Nephron progenitor cell (in vitro differentiated cells): ENCODE data around the gene PCDH1.
"Not testable (repeated sequence)": the region's sequence is repeated elsewhere in the genome, so short reads cannot be mapped to it uniquely, and the experiment has no call there.

Experiments
- DNase-seq: peaks from one replicate; pipeline ENCODE4 v3.0.0; 2021
- H3K27ac Mint-ChIP-seq: 2 replicates; pipeline ENCODE4 v1.8.0; 2021; ENCODE audit warnings: mild to moderate bottlenecking, moderate library complexity, mixed read lengths
- H3K27me3 Mint-ChIP-seq: 2 replicates; pipeline ENCODE4 v1.8.0; 2021; ENCODE audit warnings: mild to moderate bottlenecking, low read depth, mixed read lengths; ENCODE audit not compliant: poor library complexity
- H3K36me3 Mint-ChIP-seq: 2 replicates; pipeline ENCODE4 v1.8.0; 2021; ENCODE audit warnings: low read depth, mixed read lengths
- H3K4me1 Mint-ChIP-seq: 2 replicates; pipeline ENCODE4 v1.8.0; 2021; ENCODE audit warnings: mixed read lengths
- H3K4me3 Mint-ChIP-seq: 2 replicates; pipeline ENCODE4 v1.8.0; 2021; ENCODE audit warnings: mild to moderate bottlenecking, moderate library complexity, mixed read lengths
- H3K9me3 Mint-ChIP-seq: 2 replicates; pipeline ENCODE4 v1.8.0; 2021; ENCODE audit warnings: mild to moderate bottlenecking, moderate library complexity, mixed read lengths
- TF ChIP-seq, protein P1 (sequence below): fragments of 200-600 bp; sonication (generic); IDR thresholded peaks from 2 replicates; pipeline ENCODE4 v1.5.0; 2021; ENCODE audit warnings: antibody characterized with exemption

Gene PCDH1

GRCh38 chr5:141897425-141897824 is 19.2 kb upstream of the PCDH1 start:
- TF ChIP-seq, protein P1, sequence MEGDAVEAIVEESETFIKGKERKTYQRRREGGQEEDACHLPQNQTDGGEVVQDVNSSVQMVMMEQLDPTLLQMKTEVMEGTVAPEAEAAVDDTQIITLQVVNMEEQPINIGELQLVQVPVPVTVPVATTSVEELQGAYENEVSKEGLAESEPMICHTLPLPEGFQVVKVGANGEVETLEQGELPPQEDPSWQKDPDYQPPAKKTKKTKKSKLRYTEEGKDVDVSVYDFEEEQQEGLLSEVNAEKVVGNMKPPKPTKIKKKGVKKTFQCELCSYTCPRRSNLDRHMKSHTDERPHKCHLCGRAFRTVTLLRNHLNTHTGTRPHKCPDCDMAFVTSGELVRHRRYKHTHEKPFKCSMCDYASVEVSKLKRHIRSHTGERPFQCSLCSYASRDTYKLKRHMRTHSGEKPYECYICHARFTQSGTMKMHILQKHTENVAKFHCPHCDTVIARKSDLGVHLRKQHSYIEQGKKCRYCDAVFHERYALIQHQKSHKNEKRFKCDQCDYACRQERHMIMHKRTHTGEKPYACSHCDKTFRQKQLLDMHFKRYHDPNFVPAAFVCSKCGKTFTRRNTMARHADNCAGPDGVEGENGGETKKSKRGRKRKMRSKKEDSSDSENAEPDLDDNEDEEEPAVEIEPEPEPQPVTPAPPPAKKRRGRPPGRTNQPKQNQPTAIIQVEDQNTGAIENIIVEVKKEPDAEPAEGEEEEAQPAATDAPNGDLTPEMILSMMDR, result no peak
- H3K36me3 Mint-ChIP-seq, result no peaks in the 10 kb centered on the region
- H3K4me3 Mint-ChIP-seq, result no peak overlapping the region
- H3K9me3 Mint-ChIP-seq, result peaks cover 4% of the 10 kb centered on the region
- no peak for DNase-seq
- no peak overlapping the region for H3K27ac Mint-ChIP-seq
- H3K4me1 Mint-ChIP-seq, result peaks cover 2% of the 10 kb centered on the region
- H3K27me3 Mint-ChIP-seq, result peaks cover 21% of the 10 kb centered on the region

DNA sequence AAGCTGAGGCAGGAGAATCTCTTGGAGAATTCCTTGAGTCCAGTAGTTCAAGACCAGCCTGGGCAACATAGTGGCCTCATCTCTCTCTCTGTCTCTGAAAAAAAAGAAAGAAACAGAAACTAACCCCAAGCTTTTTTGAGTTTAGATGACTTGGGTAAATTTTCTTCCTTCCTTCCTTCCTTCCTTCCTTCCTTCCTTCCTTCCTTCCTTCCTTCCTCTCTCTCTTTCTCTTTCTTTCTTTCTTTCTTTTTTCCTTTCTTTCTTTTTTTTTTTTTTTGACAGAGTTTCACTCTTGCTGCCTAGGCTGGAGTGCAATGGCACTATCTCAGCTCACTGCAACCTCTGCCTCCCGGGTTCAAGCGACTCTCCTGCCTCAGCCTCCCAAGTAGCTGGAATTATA is 12.2 kb upstream of the PCDH1 start:
- DNase-seq, H3K36me3 Mint-ChIP-seq, H3K4me3 Mint-ChIP-seq, H3K27ac Mint-ChIP-seq, H3K9me3 Mint-ChIP-seq, H3K4me1 Mint-ChIP-seq: not testable (repeated sequence)
- peaks cover 48% of the 10 kb centered on the region for H3K27me3 Mint-ChIP-seq

GRCh38 chr5:141889282-141889871 is 11.2 kb upstream of the PCDH1 start:
- TF ChIP-seq, protein P1, result no peak
- H3K4me3 Mint-ChIP-seq, result no peak overlapping the region
- no peak overlapping the region for H3K27ac Mint-ChIP-seq
- DNase-seq, result no peak
- no peaks in the 10 kb centered on the region for H3K36me3 Mint-ChIP-seq
- no peaks in the 10 kb centered on the region for H3K9me3 Mint-ChIP-seq
- peaks cover 52% of the 10 kb centered on the region for H3K27me3 Mint-ChIP-seq
- H3K4me1 Mint-ChIP-seq, result no peaks in the 10 kb centered on the region

GRCh38 chr5:141883892-141884318 is 5.7 kb upstream of the PCDH1 start:
- H3K36me3 Mint-ChIP-seq, result no peaks in the 10 kb centered on the region
- peak overlapping the region; percentile 67 for H3K4me3 Mint-ChIP-seq
- no peaks in the 10 kb centered on the region for H3K9me3 Mint-ChIP-seq
- H3K4me1 Mint-ChIP-seq, result peaks cover 19% of the 10 kb centered on the region
- TF ChIP-seq, protein P1, result no peak
- H3K27me3 Mint-ChIP-seq, result peaks cover 79% of the 10 kb centered on the region
- no peak overlapping the region for H3K27ac Mint-ChIP-seq
- DNase-seq, result no peak

DNA sequence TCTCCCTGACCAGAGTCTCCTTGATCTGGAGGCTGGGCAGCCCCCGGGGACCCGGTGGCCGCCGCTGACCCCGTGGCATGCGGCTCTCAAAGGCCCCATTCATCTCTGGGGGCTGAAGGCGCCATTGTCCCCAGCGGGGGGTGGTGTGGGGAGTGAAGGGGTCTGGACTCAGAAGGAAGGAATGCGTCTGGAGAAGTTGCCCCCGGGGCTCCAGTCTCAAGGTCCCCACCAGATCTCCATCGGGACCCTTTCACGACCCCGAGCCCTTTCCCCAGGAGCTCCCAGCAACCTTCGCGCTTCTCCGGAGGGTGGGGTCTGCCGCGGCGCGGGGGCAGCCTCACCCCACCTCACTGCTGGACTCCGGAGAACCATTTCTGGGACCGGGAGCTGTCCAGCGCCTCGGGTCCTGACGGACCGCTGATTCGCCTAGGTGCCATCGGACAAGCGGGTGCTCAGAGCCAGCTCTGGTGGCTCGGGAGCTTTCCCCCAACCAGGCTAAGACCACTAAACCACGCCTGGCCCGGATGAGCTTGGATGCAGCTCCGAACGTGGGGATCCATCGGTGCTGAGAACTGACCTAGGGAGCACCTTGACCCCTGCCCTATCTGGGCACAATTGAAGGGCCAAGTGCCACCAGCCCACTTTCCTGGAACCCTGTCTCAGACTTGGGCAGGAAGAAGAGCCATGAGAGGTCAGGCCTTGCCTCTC is 5.1 kb upstream of the PCDH1 start:
- TF ChIP-seq, protein P1, result no peak
- peaks cover 81% of the 10 kb centered on the region for H3K27me3 Mint-ChIP-seq
- H3K27ac Mint-ChIP-seq, result no peak overlapping the region

DNA sequence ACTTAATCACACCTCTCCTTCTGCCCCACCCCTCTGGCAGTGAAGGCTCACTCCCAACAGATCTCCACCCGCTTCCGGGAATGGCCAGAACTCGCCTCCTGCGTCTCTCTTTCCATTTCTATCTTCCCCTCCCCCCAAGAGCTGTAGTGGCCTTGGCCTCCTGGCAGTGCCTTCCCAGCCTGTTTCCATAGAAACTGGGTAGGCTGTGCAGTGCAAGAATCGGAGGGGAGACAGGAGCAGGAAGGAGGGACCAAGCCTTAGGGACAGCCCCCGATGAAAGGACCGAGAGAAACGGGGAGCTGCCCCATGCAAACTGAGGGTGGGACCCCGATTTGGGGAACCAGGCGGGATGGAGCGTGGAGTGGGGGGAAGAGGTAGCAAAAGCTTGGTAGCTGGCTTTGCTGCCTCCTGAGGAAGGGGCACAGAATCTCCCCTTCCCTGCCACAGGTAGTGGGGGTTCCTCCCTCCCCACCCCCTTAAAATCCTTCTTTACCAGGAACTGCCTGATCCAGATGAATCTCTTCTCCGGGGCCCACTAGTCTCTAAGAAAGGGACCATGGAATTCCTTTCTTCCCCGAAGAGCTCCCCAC is 4.5 kb upstream of the PCDH1 start:
- TF ChIP-seq, protein P1, result no peak
- Mint-ChIP-seq H3K27ac (no peak overlapping the region), H3K4me1 (peaks cover 23% of the 10 kb centered on the region), H3K9me3 (no peaks in the 10 kb centered on the region), H3K27me3 (peaks cover 84% of the 10 kb centered on the region), H3K36me3 (no peaks in the 10 kb centered on the region), H3K4me3 (peak overlapping the region; percentile 63)
- DNase-seq, result peak; percentile 25

More for the DNA sequence above, 5.1 kb upstream of the PCDH1 start:
- no peaks in the 10 kb centered on the region for H3K9me3 Mint-ChIP-seq
- H3K4me1 Mint-ChIP-seq, result peaks cover 23% of the 10 kb centered on the region
- peak overlapping the region; percentile 10 for H3K4me3 Mint-ChIP-seq
- no peaks in the 10 kb centered on the region for H3K36me3 Mint-ChIP-seq
- peak; percentile 93 for DNase-seq
